ENCODE measurements around the gene FMR1. TPM values are rescaled to one million over a fixed set of nuclear protein-coding genes. Genes with fewer than 3 reads are reported as not detected.

The FMR1 gene
- total RNA-seq, 1 donor from 2014 or later: 51.2 TPM

- intact Hi-C loops (cut with DNase I): no loop called here
- DNase-seq: no peak
- Histone ChIP-seq H3K4me1 (no peaks in the 10 kb centered on the region), H3K36me3 (no peaks in the 10 kb centered on the region), H3K27me3 (no peaks in the 10 kb centered on the region), H3K27ac (no peak overlapping the region), H3K4me3 (no peak overlapping the region), H3K9me3 (no peaks in the 10 kb centered on the region)
- ATAC-seq: no peak
- TF ChIP-seq CTCF (IDR thresholded peaks at IDR 0.05): no peak
These were observed 21.0 kb upstream of the FMR1 start for GRCh38 chrX:147890756-147891155.

GRCh38 chrX:147891896-147892295 is 19.8 kb upstream of the FMR1 start:
- no peaks in the 10 kb centered on the region for H3K27me3 ChIP-seq
- H3K36me3 ChIP-seq: no peaks in the 10 kb centered on the region
- intact Hi-C loops (cut with DNase I): no loop called here
- TF ChIP-seq CTCF (IDR thresholded peaks at IDR 0.05): no peak
- no peaks in the 10 kb centered on the region for H3K9me3 ChIP-seq
- ATAC-seq (no peak), DNase-seq (no peak)
- H3K27ac ChIP-seq: no peak overlapping the region
- no peaks in the 10 kb centered on the region for H3K4me1 ChIP-seq
- H3K4me3 ChIP-seq: no peak overlapping the region

GRCh38 chrX:147893741-147894140 is 18.0 kb upstream of the FMR1 start:
- H3K27me3 ChIP-seq: no peaks in the 10 kb centered on the region
- intact Hi-C loops (cut with DNase I): no loop called here
- no peak overlapping the region for H3K4me3 ChIP-seq
- H3K36me3 ChIP-seq: no peaks in the 10 kb centered on the region
- no peaks in the 10 kb centered on the region for H3K4me1 ChIP-seq
- DNase-seq: no peak
- ATAC-seq: no peak
- no peaks in the 10 kb centered on the region for H3K9me3 ChIP-seq
- no peak for TF ChIP-seq CTCF (IDR thresholded peaks at IDR 0.05)
- H3K27ac ChIP-seq: no peak overlapping the region

- Histone ChIP-seq H3K36me3 (no peaks in the 10 kb centered on the region), H3K4me1 (no peaks in the 10 kb centered on the region), H3K27me3 (no peaks in the 10 kb centered on the region), H3K27ac (no peak overlapping the region), H3K9me3 (no peaks in the 10 kb centered on the region), H3K4me3 (no peak overlapping the region)
- no peak for TF ChIP-seq CTCF (IDR thresholded peaks at IDR 0.05)
- intact Hi-C loops (cut with DNase I): no loop called here
- ATAC-seq: no peak
- DNase-seq: no peak
These were observed 17.3 kb upstream of the FMR1 start for GRCh38 chrX:147894366-147894963.

- intact Hi-C loops (cut with DNase I): no loop called here
- H3K27me3 ChIP-seq: no peaks in the 10 kb centered on the region
- DNase-seq: no peak
- H3K9me3 ChIP-seq: no peaks in the 10 kb centered on the region
- no peak overlapping the region for H3K4me3 ChIP-seq
- no peak overlapping the region for H3K27ac ChIP-seq
- H3K36me3 ChIP-seq: no peaks in the 10 kb centered on the region
- H3K4me1 ChIP-seq: no peaks in the 10 kb centered on the region
- ATAC-seq: no peak
- no peak for TF ChIP-seq CTCF (IDR thresholded peaks at IDR 0.05)
These were observed 14.6 kb upstream of the FMR1 start for GRCh38 chrX:147897117-147897516.

- H3K4me3 ChIP-seq: no peak overlapping the region
- no peaks in the 10 kb centered on the region for H3K36me3 ChIP-seq
- TF ChIP-seq CTCF (IDR thresholded peaks at IDR 0.05): no peak
- no peak for ATAC-seq
- no peak overlapping the region for H3K27ac ChIP-seq
- intact Hi-C loops (cut with DNase I): no loop called here
- H3K27me3 ChIP-seq: no peaks in the 10 kb centered on the region
- H3K9me3 ChIP-seq: no peaks in the 10 kb centered on the region
- DNase-seq: no peak
- H3K4me1 ChIP-seq: no peaks in the 10 kb centered on the region
These were observed 12.8 kb upstream of the FMR1 start for GRCh38 chrX:147898951-147899350.
